ENCODE data around the gene SLC23A1. TPM values are rescaled to one million over a fixed set of nuclear protein-coding genes. Genes with fewer than 3 reads are reported as not detected.

SLC23A1 gene
- total and polyA plus RNA-seq, 2 of the 13 experiments (the other 11 are each of a cell fraction or from before 2014, with no cell fraction given) = 6.0 to 6.6 TPM

GRCh38 chr5:139341689-139342422 lies 41.2 kb downstream of the SLC23A1 start, which contains the start of gene PAIP2 (continued):
- TF ChIP-seq PITX1 (CRISPR knock-in tag; IDR thresholded peaks at IDR 0.05) (peak; percentile 45; the same call in 1 of the 2 replicates), ZNF253 (CRISPR knock-in tag; IDR thresholded peaks at IDR 0.05; ENCODE audit: borderline replicate concordance) (no peak), CCAR2 (optimal IDR thresholded peaks at IDR 0.05; ENCODE audit: low read depth, low read length) (no peak), NKX3-1 (CRISPR knock-in tag; IDR thresholded peaks at IDR 0.05) (0 out of 2 replicates have a peak, but pooled peaks have one; percentile 23), PAXIP1 (CRISPR knock-in tag; conservative IDR thresholded peaks at IDR 0.05) (peak; percentile 55), KDM1A (CRISPR knock-in tag; IDR thresholded peaks at IDR 0.05) (no peak), ZNF674 (CRISPR knock-in tag; IDR thresholded peaks at IDR 0.05; ENCODE audit: low read depth) (no peak), LCORL (IDR thresholded peaks at IDR 0.05) (no peak), LCORL (CRISPR knock-in tag; IDR thresholded peaks at IDR 0.05) (peak; percentile 6; the same call in 1 of the 2 replicates), RXRB (CRISPR knock-in tag; IDR thresholded peaks at IDR 0.05; ENCODE audit: borderline replicate concordance) (0 out of 2 replicates have a peak, but pooled peaks have one; percentile 15), HNRNPK (IDR thresholded peaks at IDR 0.05; ENCODE audit: low read depth, low read length, poor library complexity, severe bottlenecking) (peak; percentile 40), YEATS2 (CRISPR knock-in tag; IDR thresholded peaks at IDR 0.05; ENCODE audit: borderline replicate concordance) (peak; percentile 85), ZNF773 (CRISPR knock-in tag; IDR thresholded peaks at IDR 0.05; ENCODE audit: borderline replicate concordance) (peak; percentile 65; the same call in 1 of the 2 replicates), XBP1 (CRISPR knock-in tag; IDR thresholded peaks at IDR 0.05) (no peak), ATF2 (CRISPR knock-in tag; IDR thresholded peaks at IDR 0.05) (peak; percentile 90), SP5 (CRISPR knock-in tag; IDR thresholded peaks at IDR 0.05; ENCODE audit: borderline replicate concordance, low read depth) (peak; percentile 65; the same call in 1 of the 2 replicates), HMG20B (CRISPR knock-in tag; conservative IDR thresholded peaks at IDR 0.05) (peak; percentile 16; the same call in 1 of the 2 replicates), SP1 (IDR thresholded peaks at IDR 0.05) (no peak), SP1 (CRISPR knock-in tag; IDR thresholded peaks at IDR 0.05) (peak; percentile 79), SMARCE1 (IDR thresholded peaks at IDR 0.05; ENCODE audit: borderline replicate concordance) (no peak), GLI4 (CRISPR knock-in tag; IDR thresholded peaks at IDR 0.05; ENCODE audit: borderline replicate concordance) (peak; percentile 83; the same call in 1 of the 2 replicates)
- TF ChIP-seq, protein P1, sequence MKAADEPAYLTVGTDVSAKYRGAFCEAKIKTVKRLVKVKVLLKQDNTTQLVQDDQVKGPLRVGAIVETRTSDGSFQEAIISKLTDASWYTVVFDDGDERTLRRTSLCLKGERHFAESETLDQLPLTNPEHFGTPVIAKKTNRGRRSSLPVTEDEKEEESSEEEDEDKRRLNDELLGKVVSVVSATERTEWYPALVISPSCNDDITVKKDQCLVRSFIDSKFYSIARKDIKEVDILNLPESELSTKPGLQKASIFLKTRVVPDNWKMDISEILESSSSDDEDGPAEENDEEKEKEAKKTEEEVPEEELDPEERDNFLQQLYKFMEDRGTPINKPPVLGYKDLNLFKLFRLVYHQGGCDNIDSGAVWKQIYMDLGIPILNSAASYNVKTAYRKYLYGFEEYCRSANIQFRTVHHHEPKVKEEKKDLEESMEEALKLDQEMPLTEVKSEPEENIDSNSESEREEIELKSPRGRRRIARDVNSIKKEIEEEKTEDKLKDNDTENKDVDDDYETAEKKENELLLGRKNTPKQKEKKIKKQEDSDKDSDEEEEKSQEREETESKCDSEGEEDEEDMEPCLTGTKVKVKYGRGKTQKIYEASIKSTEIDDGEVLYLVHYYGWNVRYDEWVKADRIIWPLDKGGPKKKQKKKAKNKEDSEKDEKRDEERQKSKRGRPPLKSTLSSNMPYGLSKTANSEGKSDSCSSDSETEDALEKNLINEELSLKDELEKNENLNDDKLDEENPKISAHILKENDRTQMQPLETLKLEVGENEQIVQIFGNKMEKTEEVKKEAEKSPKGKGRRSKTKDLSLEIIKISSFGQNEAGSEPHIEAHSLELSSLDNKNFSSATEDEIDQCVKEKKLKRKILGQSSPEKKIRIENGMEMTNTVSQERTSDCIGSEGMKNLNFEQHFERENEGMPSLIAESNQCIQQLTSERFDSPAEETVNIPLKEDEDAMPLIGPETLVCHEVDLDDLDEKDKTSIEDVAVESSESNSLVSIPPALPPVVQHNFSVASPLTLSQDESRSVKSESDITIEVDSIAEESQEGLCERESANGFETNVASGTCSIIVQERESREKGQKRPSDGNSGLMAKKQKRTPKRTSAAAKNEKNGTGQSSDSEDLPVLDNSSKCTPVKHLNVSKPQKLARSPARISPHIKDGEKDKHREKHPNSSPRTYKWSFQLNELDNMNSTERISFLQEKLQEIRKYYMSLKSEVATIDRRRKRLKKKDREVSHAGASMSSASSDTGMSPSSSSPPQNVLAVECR (CRISPR knock-in tag; IDR thresholded peaks at IDR 0.05; ENCODE audit: borderline replicate concordance) = peak; percentile 91

Data from HepG2 (cell line).